Ovary (tissue), 3 donors: ENCODE results near the gene KLHL33.

Experiments
- EP300 ChIP-seq: sonication (generic); formaldehyde crosslinking; IDR thresholded peaks from one replicate; pipeline ENCODE4 v1.6.1; 2017; ENCODE audit warnings: antibody characterized with exemption
- TF ChIP-seq, protein P1 (sequence below), 3 donors: fragments of 450-650 bp in 2 of 3; fragments of 200-600 bp in 1 of 3; IDR thresholded peaks; one replicate each; pipeline versions ENCODE4 v1.5.1 to v1.8.0; 2016 to 2022; ENCODE audit warnings: antibody characterized with exemption in 3 of 3, mild to moderate bottlenecking in 1 of 3
- donor health status: DM: no; HTN: no; CAD: no.

- no peak for TF ChIP-seq EP300
- TF ChIP-seq, protein P1, sequence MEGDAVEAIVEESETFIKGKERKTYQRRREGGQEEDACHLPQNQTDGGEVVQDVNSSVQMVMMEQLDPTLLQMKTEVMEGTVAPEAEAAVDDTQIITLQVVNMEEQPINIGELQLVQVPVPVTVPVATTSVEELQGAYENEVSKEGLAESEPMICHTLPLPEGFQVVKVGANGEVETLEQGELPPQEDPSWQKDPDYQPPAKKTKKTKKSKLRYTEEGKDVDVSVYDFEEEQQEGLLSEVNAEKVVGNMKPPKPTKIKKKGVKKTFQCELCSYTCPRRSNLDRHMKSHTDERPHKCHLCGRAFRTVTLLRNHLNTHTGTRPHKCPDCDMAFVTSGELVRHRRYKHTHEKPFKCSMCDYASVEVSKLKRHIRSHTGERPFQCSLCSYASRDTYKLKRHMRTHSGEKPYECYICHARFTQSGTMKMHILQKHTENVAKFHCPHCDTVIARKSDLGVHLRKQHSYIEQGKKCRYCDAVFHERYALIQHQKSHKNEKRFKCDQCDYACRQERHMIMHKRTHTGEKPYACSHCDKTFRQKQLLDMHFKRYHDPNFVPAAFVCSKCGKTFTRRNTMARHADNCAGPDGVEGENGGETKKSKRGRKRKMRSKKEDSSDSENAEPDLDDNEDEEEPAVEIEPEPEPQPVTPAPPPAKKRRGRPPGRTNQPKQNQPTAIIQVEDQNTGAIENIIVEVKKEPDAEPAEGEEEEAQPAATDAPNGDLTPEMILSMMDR (IDR thresholded peaks at IDR 0.05), result no peak
These were observed 22.3 kb downstream of the KLHL33 start for GRCh38 chr14:20413744-20414082.
